Neutrophil (primary cell): Measurements from ENCODE around the gene SKAP1.

Experiments
- H3K27ac ChIP-seq: fragments of 200-600 bp; sonication (generic); 2 replicates; pipeline ENCODE4 v1.5.1; 2016; ENCODE audit warnings: mild to moderate bottlenecking, moderate library complexity
- H3K27me3 ChIP-seq: fragments of 200-600 bp; sonication (generic); 2 replicates; pipeline ENCODE4 v1.6.0; 2016; ENCODE audit warnings: mild to moderate bottlenecking
- H3K36me3 ChIP-seq: fragments of 200-600 bp; sonication (generic); 2 replicates; pipeline ENCODE4 v1.5.1; 2017
- H3K4me1 ChIP-seq, 2 experiments: fragments of 200-600 bp in 1 of 2; sonication (generic) in 1 of 2; 1 replicate in 1 of 2; 2 replicates in 1 of 2; pipeline versions ENCODE4 v1.5.1 to v1.6.1; 2013 to 2016; ENCODE audit warnings: low read depth in 1 of 2, low read length in 1 of 2, mild to moderate bottlenecking in 1 of 2, moderate library complexity in 1 of 2; ENCODE audit not compliant: control insufficient read depth in 1 of 2, insufficient read depth in 1 of 2
- H3K4me3 ChIP-seq, 2 experiments: fragments of 200-600 bp in 1 of 2; sonication (generic) in 1 of 2; 1 replicate in 1 of 2; 2 replicates in 1 of 2; pipeline ENCODE4 v1.5.1; 2013 to 2016; ENCODE audit warnings: low read depth in 1 of 2, low read length in 1 of 2, mild to moderate bottlenecking in 1 of 2, moderate library complexity in 1 of 2
- H3K9me3 ChIP-seq: fragments of 200-600 bp; sonication (generic); 2 replicates; pipeline ENCODE4 v1.5.1; 2016
- TF ChIP-seq, protein P1 (sequence below): fragments of 200-600 bp; sonication (generic); IDR thresholded peaks from 2 replicates; pipeline ENCODE4 v1.5.1; 2016; ENCODE audit warnings: antibody characterized with exemption

Gene SKAP1

DNA sequence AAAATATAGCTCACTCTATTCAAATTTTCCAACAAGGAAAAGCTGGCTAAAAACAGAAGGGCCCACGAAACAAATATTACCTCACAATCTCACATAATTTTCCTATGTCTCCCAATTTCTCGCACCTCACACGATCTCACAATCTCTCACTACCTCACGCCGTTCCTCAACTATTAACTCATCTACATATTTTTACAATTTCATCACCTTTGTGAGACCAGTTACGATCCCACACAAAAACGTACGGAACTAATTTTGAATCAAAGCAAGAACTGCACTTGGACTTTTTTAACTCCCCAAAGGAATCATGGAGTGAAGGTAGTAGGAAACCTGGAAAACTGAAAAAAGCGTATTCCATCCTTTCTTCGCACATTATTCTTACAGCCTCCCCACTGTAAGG lies 329.9 kb downstream of the SKAP1 start:
- no peaks in the 10 kb centered on the region for H3K9me3 ChIP-seq
- TF ChIP-seq, protein P1, sequence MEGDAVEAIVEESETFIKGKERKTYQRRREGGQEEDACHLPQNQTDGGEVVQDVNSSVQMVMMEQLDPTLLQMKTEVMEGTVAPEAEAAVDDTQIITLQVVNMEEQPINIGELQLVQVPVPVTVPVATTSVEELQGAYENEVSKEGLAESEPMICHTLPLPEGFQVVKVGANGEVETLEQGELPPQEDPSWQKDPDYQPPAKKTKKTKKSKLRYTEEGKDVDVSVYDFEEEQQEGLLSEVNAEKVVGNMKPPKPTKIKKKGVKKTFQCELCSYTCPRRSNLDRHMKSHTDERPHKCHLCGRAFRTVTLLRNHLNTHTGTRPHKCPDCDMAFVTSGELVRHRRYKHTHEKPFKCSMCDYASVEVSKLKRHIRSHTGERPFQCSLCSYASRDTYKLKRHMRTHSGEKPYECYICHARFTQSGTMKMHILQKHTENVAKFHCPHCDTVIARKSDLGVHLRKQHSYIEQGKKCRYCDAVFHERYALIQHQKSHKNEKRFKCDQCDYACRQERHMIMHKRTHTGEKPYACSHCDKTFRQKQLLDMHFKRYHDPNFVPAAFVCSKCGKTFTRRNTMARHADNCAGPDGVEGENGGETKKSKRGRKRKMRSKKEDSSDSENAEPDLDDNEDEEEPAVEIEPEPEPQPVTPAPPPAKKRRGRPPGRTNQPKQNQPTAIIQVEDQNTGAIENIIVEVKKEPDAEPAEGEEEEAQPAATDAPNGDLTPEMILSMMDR: no peak
- no peaks in the 10 kb centered on the region for H3K36me3 ChIP-seq
- no peaks in the 10 kb centered on the region for H3K27me3 ChIP-seq
- H3K4me1 ChIP-seq: peaks cover 49 to 50% of the 10 kb centered on the region in 2 experiments
- H3K27ac ChIP-seq: peak overlapping the region; percentile 86
- peak overlapping the region; percentile 83 to 87 for H3K4me3 ChIP-seq

DNA sequence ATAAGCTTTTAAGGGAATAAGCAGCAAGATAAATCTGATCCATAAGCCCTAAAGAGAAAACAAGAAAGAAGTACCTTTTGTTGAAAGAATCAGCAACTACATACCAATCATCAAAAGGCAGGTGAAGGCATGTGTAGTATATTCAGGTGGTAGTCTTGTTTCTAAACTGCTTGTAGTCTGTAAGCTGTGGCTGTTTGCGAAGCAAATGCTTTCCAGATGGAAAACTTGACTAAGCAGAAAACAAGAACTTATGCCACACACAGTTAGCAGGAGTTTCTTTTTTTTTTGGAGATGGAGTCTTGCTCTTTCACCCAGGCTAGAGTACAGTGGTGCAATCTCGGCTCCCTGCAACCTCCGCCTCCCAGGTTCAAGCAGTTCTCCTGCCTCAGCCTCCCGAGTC lies 334.4 kb downstream of the SKAP1 start:
- Histone ChIP-seq H3K4me1 (peaks cover 6 to 9% of the 10 kb centered on the region in 2 experiments), H3K36me3 (peaks cover 5% of the 10 kb centered on the region), H3K4me3 (no peak overlapping the region), H3K27ac (no peak overlapping the region), H3K27me3 (no peaks in the 10 kb centered on the region), H3K9me3 (no peaks in the 10 kb centered on the region)
- TF ChIP-seq, protein P1: no peak

DNA sequence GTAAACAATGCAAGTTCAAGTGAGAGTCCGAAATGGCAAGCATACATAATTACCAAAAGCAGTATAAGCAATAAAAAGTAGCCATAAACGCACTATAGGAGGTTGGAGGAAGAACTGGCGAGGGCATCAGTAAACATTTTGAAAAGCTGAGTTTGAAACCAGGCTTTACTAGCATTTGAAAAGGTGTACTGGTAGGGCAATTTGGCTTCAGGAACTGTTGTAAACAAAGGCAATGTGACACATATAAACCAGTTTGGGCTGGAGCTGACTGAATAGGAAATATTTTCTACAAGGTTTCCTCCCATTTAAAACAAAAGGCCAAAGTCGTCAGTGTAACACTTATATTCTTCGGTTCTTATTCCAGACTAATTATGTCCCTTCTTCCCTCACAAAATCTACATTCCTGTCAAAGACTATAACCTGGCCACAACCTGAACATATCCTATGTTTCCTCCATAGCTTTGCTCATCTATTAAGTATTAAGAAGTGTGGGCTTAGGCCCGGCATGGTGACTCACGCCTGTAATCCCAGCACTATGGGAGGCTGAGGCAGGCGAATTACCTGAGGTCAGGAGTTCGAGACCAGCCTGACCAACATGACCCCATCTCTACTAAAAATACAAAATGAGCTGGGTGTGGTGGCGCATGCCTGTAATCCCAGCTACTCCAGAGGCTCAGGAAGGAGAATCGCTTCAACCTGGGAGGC lies 336.5 kb downstream of the SKAP1 start:
- Histone ChIP-seq H3K4me1 (no peaks in the 10 kb centered on the region), H3K27ac (no peak overlapping the region), H3K36me3 (peaks cover 5% of the 10 kb centered on the region), H3K27me3 (no peaks in the 10 kb centered on the region), H3K9me3 (no peaks in the 10 kb centered on the region), H3K4me3 (no peak overlapping the region)
- TF ChIP-seq, protein P1: no peak

DNA sequence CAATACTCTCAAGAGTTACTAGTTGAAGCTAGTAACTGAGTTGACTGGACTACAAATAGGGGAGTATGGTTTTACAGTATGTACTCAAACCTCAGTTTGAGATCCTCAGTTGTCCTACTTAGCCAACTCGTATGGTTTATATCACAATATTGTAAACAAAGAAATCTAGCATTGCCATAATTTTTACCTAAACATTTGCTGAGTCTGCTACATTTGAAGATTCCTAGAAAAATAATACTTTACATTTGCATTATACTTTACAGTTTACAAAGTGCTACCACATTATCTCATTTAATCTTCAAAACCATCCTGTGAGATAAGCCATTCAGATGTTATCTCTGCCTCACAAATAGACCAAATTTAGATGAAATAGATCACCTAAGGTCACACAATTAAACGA lies 345.1 kb downstream of the SKAP1 start:
- Histone ChIP-seq H3K27ac (no peak overlapping the region), H3K9me3 (no peaks in the 10 kb centered on the region), H3K27me3 (no peaks in the 10 kb centered on the region), H3K4me3 (no peak overlapping the region), H3K4me1 (no peaks in the 10 kb centered on the region), H3K36me3 (no peaks in the 10 kb centered on the region)
- TF ChIP-seq, protein P1: no peak
